ENCODE measurements around the gene GFRA4.

DNA sequence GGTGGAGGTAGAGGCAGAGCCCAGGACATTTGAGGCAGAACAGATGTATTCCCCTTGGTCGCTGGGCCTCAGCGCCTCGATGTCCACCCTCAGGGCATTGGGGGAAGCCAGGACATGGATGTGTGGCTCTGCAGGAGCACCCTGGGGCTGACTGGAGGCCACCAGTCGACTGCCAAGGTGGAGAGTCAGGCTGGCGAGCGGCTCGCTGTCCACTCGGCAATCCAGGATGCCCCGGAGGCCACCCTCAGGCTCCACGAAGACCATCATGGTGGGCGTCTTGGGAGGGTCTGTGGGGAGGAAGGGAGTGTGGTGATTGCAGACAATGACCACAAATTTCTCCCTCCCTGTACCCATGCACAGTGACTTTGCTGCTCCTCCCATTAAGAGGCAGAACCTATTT is 26.8 kb upstream of the GFRA4 start:
- TF ChIP-seq, protein P1, sequence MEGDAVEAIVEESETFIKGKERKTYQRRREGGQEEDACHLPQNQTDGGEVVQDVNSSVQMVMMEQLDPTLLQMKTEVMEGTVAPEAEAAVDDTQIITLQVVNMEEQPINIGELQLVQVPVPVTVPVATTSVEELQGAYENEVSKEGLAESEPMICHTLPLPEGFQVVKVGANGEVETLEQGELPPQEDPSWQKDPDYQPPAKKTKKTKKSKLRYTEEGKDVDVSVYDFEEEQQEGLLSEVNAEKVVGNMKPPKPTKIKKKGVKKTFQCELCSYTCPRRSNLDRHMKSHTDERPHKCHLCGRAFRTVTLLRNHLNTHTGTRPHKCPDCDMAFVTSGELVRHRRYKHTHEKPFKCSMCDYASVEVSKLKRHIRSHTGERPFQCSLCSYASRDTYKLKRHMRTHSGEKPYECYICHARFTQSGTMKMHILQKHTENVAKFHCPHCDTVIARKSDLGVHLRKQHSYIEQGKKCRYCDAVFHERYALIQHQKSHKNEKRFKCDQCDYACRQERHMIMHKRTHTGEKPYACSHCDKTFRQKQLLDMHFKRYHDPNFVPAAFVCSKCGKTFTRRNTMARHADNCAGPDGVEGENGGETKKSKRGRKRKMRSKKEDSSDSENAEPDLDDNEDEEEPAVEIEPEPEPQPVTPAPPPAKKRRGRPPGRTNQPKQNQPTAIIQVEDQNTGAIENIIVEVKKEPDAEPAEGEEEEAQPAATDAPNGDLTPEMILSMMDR (IDR thresholded peaks at IDR 0.05): no peak
- TF ChIP-seq POLR2A (IDR thresholded peaks at IDR 0.05): no peak

Data from right lobe of liver (tissue), 4 donors.